22Rv1 (cell line): ENCODE results near the gene WIPI1.

ENCODE experiments used
- ZFX ChIP-seq: fragments of 450-650 bp; IDR thresholded peaks from 2 replicates; pipeline ENCODE4 v1.6.1; 2017; ENCODE audit warnings: antibody characterized with exemption, borderline replicate concordance
- TF ChIP-seq, protein P1 (sequence below): fragments of 450-650 bp; IDR thresholded peaks from 2 replicates; pipeline ENCODE4 v1.5.1; 2017; ENCODE audit warnings: mild to moderate bottlenecking

DNA sequence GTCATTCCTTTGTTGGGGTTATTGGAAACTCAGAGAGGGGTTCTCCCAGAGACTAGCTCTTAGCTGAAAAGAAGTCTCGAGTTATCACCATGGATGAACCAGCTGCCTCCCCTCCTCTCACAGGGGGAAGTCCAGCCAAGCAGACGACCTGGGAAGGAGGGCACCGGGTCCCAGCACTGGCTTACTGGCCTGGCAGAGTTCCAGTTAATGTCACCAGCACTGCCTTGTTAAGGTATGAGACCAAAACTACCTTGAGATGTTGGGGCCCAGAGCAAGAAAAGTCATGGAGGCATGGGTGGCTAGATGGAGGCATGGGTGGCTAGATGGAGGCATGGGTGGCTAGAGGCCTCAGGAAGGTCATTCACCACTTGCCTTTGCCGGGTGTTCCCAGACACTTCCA lies 72.4 kb downstream of the WIPI1 start:
- TF ChIP-seq, protein P1, sequence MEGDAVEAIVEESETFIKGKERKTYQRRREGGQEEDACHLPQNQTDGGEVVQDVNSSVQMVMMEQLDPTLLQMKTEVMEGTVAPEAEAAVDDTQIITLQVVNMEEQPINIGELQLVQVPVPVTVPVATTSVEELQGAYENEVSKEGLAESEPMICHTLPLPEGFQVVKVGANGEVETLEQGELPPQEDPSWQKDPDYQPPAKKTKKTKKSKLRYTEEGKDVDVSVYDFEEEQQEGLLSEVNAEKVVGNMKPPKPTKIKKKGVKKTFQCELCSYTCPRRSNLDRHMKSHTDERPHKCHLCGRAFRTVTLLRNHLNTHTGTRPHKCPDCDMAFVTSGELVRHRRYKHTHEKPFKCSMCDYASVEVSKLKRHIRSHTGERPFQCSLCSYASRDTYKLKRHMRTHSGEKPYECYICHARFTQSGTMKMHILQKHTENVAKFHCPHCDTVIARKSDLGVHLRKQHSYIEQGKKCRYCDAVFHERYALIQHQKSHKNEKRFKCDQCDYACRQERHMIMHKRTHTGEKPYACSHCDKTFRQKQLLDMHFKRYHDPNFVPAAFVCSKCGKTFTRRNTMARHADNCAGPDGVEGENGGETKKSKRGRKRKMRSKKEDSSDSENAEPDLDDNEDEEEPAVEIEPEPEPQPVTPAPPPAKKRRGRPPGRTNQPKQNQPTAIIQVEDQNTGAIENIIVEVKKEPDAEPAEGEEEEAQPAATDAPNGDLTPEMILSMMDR: no peak
- TF ChIP-seq ZFX: no peak
